K562 (cell line): Measurements from ENCODE around the gene CMIP. TPM values are rescaled to one million over a fixed set of nuclear protein-coding genes. Genes with fewer than 3 reads are reported as not detected.

Experiments used
- ATAC-seq: fragments of 200-7000 bp; cut with Tn5 transposase; 3 replicates; pipeline ENCODE4 v1.9.1; 2020; ENCODE audit warnings: moderate library complexity
- BruUV-seq: library from RNA; stranded (reverse); fragments of 400-500 nt; replicated peaks from 2 replicates; lab custom pipeline; 2021; lab: Mats Ljungman, UMichigan
- CTCF ChIA-PET: fragments of 300-600 bp; formaldehyde crosslinking; extraction: SDS; loops from one replicate; lab custom pipeline; 2021; ENCODE audit warnings: low intra/inter-chr PET ratio; lab: Yijun Ruan, JAX
- POLR2A ChIA-PET: fragments of 300-600, 350-650 bp; sonication (Branson Sonifier 250); formaldehyde crosslinking; extraction: SDS; loops from one replicate; lab custom pipeline; 2021; ENCODE audit warnings: antibody characterized with exemption, inconsistent platforms; lab: Yijun Ruan, JAX
- DNase-seq, 4 experiments: peaks; one replicate each; pipeline versions ENCODE4 v3.0.0 to v3.0.0-alpha.2; 2011 to 2018; ENCODE audit warnings: low spot score in 3 of 4, mixed read lengths in 3 of 4; ENCODE audit errors: extremely low read depth in 1 of 4
- FAIRE-seq: peaks from 2 replicates; lab custom pipeline; 2011; peaks lifted over from hg19 to GRCh38; lab: Jason Lieb, UNC
- H2AFZ ChIP-seq: 2 replicates; pipeline ENCODE4 v1.6.0; 2011; ENCODE audit warnings: low read depth, low read length, control low read depth, inconsistent platforms
- H3K27ac ChIP-seq: fragments of 200-600 bp; 3 replicates; pipeline ENCODE4 v1.8.0; 2011; ENCODE audit warnings: low read depth, mild to moderate bottlenecking, control low read depth, inconsistent platforms, low read length, moderate library complexity, mixed read lengths; ENCODE audit errors: extremely low read depth
- H3K27me3 ChIP-seq, 2 experiments: fragments of 300-600 bp in 1 of 2; 2 replicates in 1 of 2; 3 replicates in 1 of 2; pipeline versions ENCODE4 v1.6.0 to v1.8.0; 2011; ENCODE audit warnings: inconsistent platforms in 2 of 2, low read length in 2 of 2, mild to moderate bottlenecking in 1 of 2, mixed read lengths in 1 of 2, moderate library complexity in 1 of 2; ENCODE audit not compliant: control insufficient read depth in 2 of 2, insufficient read depth in 2 of 2
- H3K36me3 ChIP-seq: fragments of 300-600 bp; 3 replicates; pipeline ENCODE4 v1.8.0; 2011; ENCODE audit warnings: mild to moderate bottlenecking, low read length, inconsistent platforms; ENCODE audit not compliant: control insufficient read depth, insufficient read depth
- H3K4me1 ChIP-seq, 2 experiments: fragments of 200-600 bp in 1 of 2; replicated peaks in 1 of 2; 2 replicates in 1 of 2; 3 replicates in 1 of 2; pipeline versions ENCODE4 v1.5.1 to v1.8.0; 2011; ENCODE audit warnings: inconsistent platforms in 2 of 2, low read length in 2 of 2, mild to moderate bottlenecking in 1 of 2, mixed read lengths in 1 of 2, moderate library complexity in 1 of 2; ENCODE audit not compliant: control insufficient read depth in 2 of 2, insufficient read depth in 2 of 2
- H3K4me2 ChIP-seq: 2 replicates; pipeline ENCODE4 v1.6.1; 2011; ENCODE audit warnings: low read length, control low read depth, inconsistent platforms, mixed read lengths; ENCODE audit not compliant: insufficient read depth
- H3K4me3 ChIP-seq: fragments of 200-600 bp; sonication (generic), shearing (Covaris generic); 2 replicates; pipeline ENCODE4 v1.5.1; 2016; ENCODE audit warnings: control low read depth, inconsistent platforms
- H3K79me2 ChIP-seq: fragments of 200-600 bp; 3 replicates; pipeline ENCODE4 v1.8.0; 2011; ENCODE audit warnings: low read length, inconsistent platforms; ENCODE audit not compliant: control insufficient read depth, insufficient read depth
- H3K9ac ChIP-seq, 2 experiments: 2 replicates each; pipeline versions ENCODE4 v1.6.0 to v1.6.1; 2011; ENCODE audit warnings: low read depth in 2 of 2, low read length in 2 of 2, control low read depth in 1 of 2, inconsistent platforms in 1 of 2, mild to moderate bottlenecking in 1 of 2, mixed read lengths in 1 of 2; ENCODE audit not compliant: insufficient read depth in 1 of 2
- H3K9me1 ChIP-seq: one replicate; pipeline ENCODE4 v1.6.0; 2011; ENCODE audit warnings: inconsistent platforms, mild to moderate bottlenecking, low read length, moderate library complexity; ENCODE audit not compliant: control insufficient read depth, insufficient read depth
- H3K9me3 ChIP-seq: replicated peaks from 2 replicates; pipeline ENCODE4 v1.5.1; 2011; ENCODE audit warnings: low read depth, low read length, inconsistent platforms; ENCODE audit not compliant: control insufficient read depth, insufficient read depth
- H4K20me1 ChIP-seq: replicated peaks from 2 replicates; pipeline ENCODE4 v1.6.1; 2011; ENCODE audit warnings: low read length, inconsistent platforms, mixed read lengths; ENCODE audit not compliant: control insufficient read depth, insufficient read depth
- LARP7 ChIP-seq: fragments of 450-650 bp; IDR thresholded peaks from 2 replicates; pipeline ENCODE4 v1.6.1; 2016
- MAFG ChIP-seq: fragments of 450-650 bp; conservative IDR thresholded peaks from 2 replicates; pipeline ENCODE4 v1.6.1; 2016; ENCODE audit warnings: missing genetic modification characterization, missing compliant biosample characterization
- MEF2D ChIP-seq: conservative IDR thresholded peaks from 2 replicates; pipeline ENCODE4 v1.6.1; 2016; ENCODE audit warnings: low read depth, missing genetic modification characterization, missing compliant biosample characterization
- NBN ChIP-seq: fragments of 450-650 bp; IDR thresholded peaks from 2 replicates; pipeline ENCODE4 v1.6.1; 2016; ENCODE audit warnings: low read depth, mild to moderate bottlenecking
- RFX5 ChIP-seq: IDR thresholded peaks from 2 replicates; pipeline ENCODE4 v1.6.1; 2011; ENCODE audit warnings: low read depth, mild to moderate bottlenecking, improper control_type of control experiment, low read length
- WGBS: fragments of 100-300 bp; shearing (Covaris generic); methylation state at CpG from one replicate; pipeline ENCODE4 v1.1.6; 2016; ENCODE audit warnings: low coverage, mixed read lengths; ENCODE audit not compliant: insufficient coverage; ENCODE audit errors: missing lambda C conversion rate; 5-methylcytosine and 5-hydroxymethylcytosine counted together
- in situ Hi-C: fragments of 300-500 bp; cut with MboI; formaldehyde crosslinking; loops from 4 replicates; pipeline ENCODE4 v1.15.0; 2018; ENCODE audit warnings: inconsistent platforms, mixed read lengths
- intact Hi-C: fragments of 100-400 bp; cut with micrococcal nuclease; formaldehyde crosslinking; loops from 2 replicates; pipeline ENCODE4 v1.14.2; 2022
- polyA plus RNA-seq, 8 experiments: library from polyadenylated mRNA; depleted of rRNA in 4 of 8; stranded (reverse) in 5 of 8; unstranded in 3 of 8; fragments of >200 nt; fragmentation: Nextera tagmentation in 2 of 8; fragmentation: Illumina TruSeq in 1 of 8; extraction: Ambion mirVana in 2 of 8; extraction: Trizol in 1 of 8; gene quantifications; 2 replicates each; pipeline versions ENCODE4 v1.2.1 to v1.2.3, GENCODE V29; 2011 to 2014; ENCODE audit warnings: inconsistent platforms in 1 of 8, missing spikeins in 1 of 8
- total RNA-seq, 7 experiments: library from RNA; depleted of rRNA in 6 of 7; stranded (reverse); fragments of >200 nt in 6 of 7; fragmentation: Illumina TruSeq in 2 of 7; extraction: Trizol in 2 of 7; gene quantifications; 2 replicates each; pipeline versions ENCODE4 v1.2.1 to v1.2.3, GENCODE V29; 2011 to 2021; ENCODE audit warnings: low replicate concordance in 1 of 7
- TF ChIP-seq, protein P1 (sequence below), 2 experiments: IDR thresholded peaks; 2 replicates each; pipeline ENCODE4 v1.6.1; 2012; ENCODE audit warnings: improper control_type of control experiment in 2 of 2, low read depth in 2 of 2, low read length in 2 of 2, borderline replicate concordance in 1 of 2

CMIP gene
- total and polyA plus RNA-seq, 9 of the 15 experiments (the other 6 are each of a cell fraction or from before 2014, with no cell fraction given): 0.94 to 82.5 (median 10.3) TPM

GRCh38 chr16:81415751-81416150 lies 28.9 kb upstream of the CMIP start:
- TF ChIP-seq RFX5 (no peak), LARP7 (no peak), MAFG (tag) (no peak), NBN (no peak), MEF2D (tag) (no peak)
- TF ChIP-seq, protein P1, sequence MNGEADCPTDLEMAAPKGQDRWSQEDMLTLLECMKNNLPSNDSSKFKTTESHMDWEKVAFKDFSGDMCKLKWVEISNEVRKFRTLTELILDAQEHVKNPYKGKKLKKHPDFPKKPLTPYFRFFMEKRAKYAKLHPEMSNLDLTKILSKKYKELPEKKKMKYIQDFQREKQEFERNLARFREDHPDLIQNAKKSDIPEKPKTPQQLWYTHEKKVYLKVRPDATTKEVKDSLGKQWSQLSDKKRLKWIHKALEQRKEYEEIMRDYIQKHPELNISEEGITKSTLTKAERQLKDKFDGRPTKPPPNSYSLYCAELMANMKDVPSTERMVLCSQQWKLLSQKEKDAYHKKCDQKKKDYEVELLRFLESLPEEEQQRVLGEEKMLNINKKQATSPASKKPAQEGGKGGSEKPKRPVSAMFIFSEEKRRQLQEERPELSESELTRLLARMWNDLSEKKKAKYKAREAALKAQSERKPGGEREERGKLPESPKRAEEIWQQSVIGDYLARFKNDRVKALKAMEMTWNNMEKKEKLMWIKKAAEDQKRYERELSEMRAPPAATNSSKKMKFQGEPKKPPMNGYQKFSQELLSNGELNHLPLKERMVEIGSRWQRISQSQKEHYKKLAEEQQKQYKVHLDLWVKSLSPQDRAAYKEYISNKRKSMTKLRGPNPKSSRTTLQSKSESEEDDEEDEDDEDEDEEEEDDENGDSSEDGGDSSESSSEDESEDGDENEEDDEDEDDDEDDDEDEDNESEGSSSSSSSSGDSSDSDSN (IDR thresholded peaks at IDR 0.05; ENCODE audit: borderline replicate concordance in 1 of 2, low read depth in 2 of 2, low read length in 2 of 2): no peak
- intact Hi-C loops: no loop called here

More at GRCh38 chr16:81415751-81416150, 28.9 kb upstream of the CMIP start:
- Histone ChIP-seq H3K4me3 (no peak overlapping the region), H3K36me3 (no peaks in the 10 kb centered on the region), H4K20me1 (no peaks in the 10 kb centered on the region), H3K4me2 (no peak overlapping the region), H3K9ac (peak overlapping the region in 1 of 2 experiments; percentile 72; a peak in 1 of 4 replicates), H3K27me3 (peaks cover 6 to 29% of the 10 kb centered on the region in 2 experiments), H2AFZ (no peak overlapping the region), H3K9me3 (no peaks in the 10 kb centered on the region), H3K9me1 (no peaks in the 10 kb centered on the region), H3K79me2 (no peaks in the 10 kb centered on the region), H3K27ac (no peak overlapping the region), H3K4me1 (peaks cover 0 to 3% of the 10 kb centered on the region in 2 experiments; a peak in 1 of 5 replicates)
- BruUV-seq: no TSS peak
- in situ Hi-C loops: no loop called here
- FAIRE-seq: no peak
- ATAC-seq: no peak
- ChIA-PET POLR2A (interaction anchor here (0.6 to 2.0 kb wide), 3 partner anchors 30 to 179 kb away, joined by 3 to 4 read pairs (median 4); no protein-coding TSS in a partner anchor), CTCF (no interaction called here)
- DNase-seq: no peak
- 35% methylated on average over 11 of the region's 11 CpGs for WGBS
